Gastrocnemius medialis (tissue), 4 donors: Measurements from ENCODE around the gene KDM2B. TPM values are rescaled to one million over a fixed set of nuclear protein-coding genes. Genes with fewer than 3 reads are reported as not detected.

Experiments used
- ATAC-seq, 2 donors: fragments of 150-250 bp; one replicate each; pipeline ENCODE4 v1.9.1; 2016
- DNase-seq, 2 donors: peaks; one replicate each; pipeline ENCODE4 v3.0.0-alpha.2; 2019
- H3K27ac ChIP-seq, 4 donors: fragments of 200-600 bp; sonication (generic); 1 replicate in 1 of 4; 2 replicates in 3 of 4; pipeline ENCODE4 v1.5.1; 2016 to 2018; ENCODE audit warnings: mild to moderate bottlenecking in 2 of 4, moderate library complexity in 1 of 4
- H3K27me3 ChIP-seq, 3 donors: fragments of 200-600 bp; sonication (generic) in 2 of 3; 1 replicate in 1 of 3; 2 replicates in 2 of 3; pipeline versions ENCODE4 v1.5.1 to v1.6.0; 2016 to 2019; ENCODE audit warnings: mild to moderate bottlenecking in 1 of 3, moderate library complexity in 1 of 3
- H3K36me3 ChIP-seq, 2 donors: fragments of 200-600 bp; sonication (generic) in 1 of 2; one replicate each; pipeline ENCODE4 v1.5.1; 2017 to 2018
- H3K4me1 ChIP-seq, 2 donors: fragments of 200-600 bp; sonication (generic) in 1 of 2; one replicate each; pipeline ENCODE4 v1.5.1; 2016 to 2017; ENCODE audit warnings: mild to moderate bottlenecking in 2 of 2
- H3K4me3 ChIP-seq, 4 donors: fragments of 200-600 bp; sonication (generic) in 3 of 4; 1 replicate in 1 of 4; 2 replicates in 3 of 4; pipeline ENCODE4 v1.5.1; 2016 to 2019; ENCODE audit warnings: mild to moderate bottlenecking in 2 of 4
- H3K9me3 ChIP-seq, 3 donors: fragments of 200-600 bp; sonication (generic) in 2 of 3; 1 replicate in 1 of 3; 2 replicates in 2 of 3; pipeline ENCODE4 v1.5.1; 2016 to 2019
- POLR2A ChIP-seq, 2 donors: fragments of 450-650 bp; IDR thresholded peaks; one replicate each; pipeline ENCODE4 v1.6.1; 2017; ENCODE audit warnings: antibody characterized with exemption in 2 of 2, mild to moderate bottlenecking in 2 of 2, moderate library complexity in 2 of 2
- in situ Hi-C, 4 donors: fragments of 200-750 bp; cut with MboI; loops; one replicate each; pipeline versions ENCODE4 v1.15.0 to v1.8.0; 2017; ENCODE audit warnings: low sequenced_read_pairs in 4 of 4
- intact Hi-C: fragments of 100-400 bp; cut with DNase I; formaldehyde crosslinking; loops from one replicate; pipeline ENCODE4 v1.15.1; 2023; ENCODE audit warnings: low total_unique reads
- total RNA-seq, 4 donors: library from RNA; depleted of rRNA; stranded (reverse); fragments of >200 nt; gene quantifications; one replicate each; pipeline versions ENCODE4 v1.1.0 to v1.2.3, GENCODE V29; 2016
- TF ChIP-seq, protein P1 (sequence below), 5 experiments: fragments of 450-650 bp in 3 of 5; fragments of 200-600 bp in 2 of 5; sonication (generic) in 2 of 5; IDR thresholded peaks in 4 of 5; conservative IDR thresholded peaks in 1 of 5; 1 replicate in 4 of 5; 2 replicates in 1 of 5; pipeline ENCODE4 v1.5.1; 2016 to 2019; ENCODE audit warnings: antibody characterized with exemption in 5 of 5, mild to moderate bottlenecking in 3 of 5, moderate library complexity in 3 of 5

KDM2B gene
- total RNA-seq, 4 donors from 2014 or later = 4.8 to 9.4 (median 8.3) TPM

DNA sequence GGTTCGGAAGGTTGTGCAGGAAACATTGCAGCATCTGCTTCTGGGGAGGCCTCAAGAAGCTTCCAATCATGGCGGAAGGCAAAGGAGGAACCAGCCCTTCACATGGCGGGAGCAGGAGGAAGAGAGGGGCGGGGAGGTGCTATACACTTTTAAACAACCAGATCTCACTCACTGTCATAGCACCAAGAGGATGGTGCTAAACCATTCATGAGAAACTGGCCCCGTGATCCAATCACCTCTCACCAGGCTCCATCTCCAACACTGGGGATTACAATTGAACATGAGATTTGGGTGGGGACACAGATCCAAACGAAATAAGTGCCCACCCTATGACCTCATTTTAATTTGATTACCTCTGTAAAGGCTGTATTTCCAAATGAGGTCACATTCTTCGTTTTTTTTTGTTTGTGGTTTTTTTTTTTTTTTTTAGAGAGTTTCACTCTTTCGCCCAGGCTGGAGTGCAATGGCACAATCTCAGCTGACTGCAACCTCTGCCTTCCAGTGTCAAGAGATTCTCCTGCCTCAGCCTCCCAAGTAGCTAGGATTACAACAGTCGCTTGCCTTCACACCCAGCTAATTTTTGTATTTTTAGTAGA, 34.1 kb upstream of the KDM2B start:
- Histone ChIP-seq H3K4me3 (no peak overlapping the region), H3K36me3 (no peaks in the 10 kb centered on the region), H3K27ac (peak overlapping the region in 3 of 4 donors; percentile 10 to 34 (median 33)), H3K9me3 (no peaks in the 10 kb centered on the region), H3K4me1 (peaks cover 10 to 13% of the 10 kb centered on the region in 2 donors), H3K27me3 (no peaks in the 10 kb centered on the region)
- in situ Hi-C loops = no loop called here
- DNase-seq (no peak), ATAC-seq (no peak)
- TF ChIP-seq POLR2A (IDR thresholded peaks at IDR 0.05) = no peak
- TF ChIP-seq, protein P1, sequence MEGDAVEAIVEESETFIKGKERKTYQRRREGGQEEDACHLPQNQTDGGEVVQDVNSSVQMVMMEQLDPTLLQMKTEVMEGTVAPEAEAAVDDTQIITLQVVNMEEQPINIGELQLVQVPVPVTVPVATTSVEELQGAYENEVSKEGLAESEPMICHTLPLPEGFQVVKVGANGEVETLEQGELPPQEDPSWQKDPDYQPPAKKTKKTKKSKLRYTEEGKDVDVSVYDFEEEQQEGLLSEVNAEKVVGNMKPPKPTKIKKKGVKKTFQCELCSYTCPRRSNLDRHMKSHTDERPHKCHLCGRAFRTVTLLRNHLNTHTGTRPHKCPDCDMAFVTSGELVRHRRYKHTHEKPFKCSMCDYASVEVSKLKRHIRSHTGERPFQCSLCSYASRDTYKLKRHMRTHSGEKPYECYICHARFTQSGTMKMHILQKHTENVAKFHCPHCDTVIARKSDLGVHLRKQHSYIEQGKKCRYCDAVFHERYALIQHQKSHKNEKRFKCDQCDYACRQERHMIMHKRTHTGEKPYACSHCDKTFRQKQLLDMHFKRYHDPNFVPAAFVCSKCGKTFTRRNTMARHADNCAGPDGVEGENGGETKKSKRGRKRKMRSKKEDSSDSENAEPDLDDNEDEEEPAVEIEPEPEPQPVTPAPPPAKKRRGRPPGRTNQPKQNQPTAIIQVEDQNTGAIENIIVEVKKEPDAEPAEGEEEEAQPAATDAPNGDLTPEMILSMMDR (IDR thresholded peaks at IDR 0.05 in 4 of 5, conservative IDR thresholded peaks at IDR 0.05 in 1 of 5) = no peak
- intact Hi-C loops = no loop called here

DNA sequence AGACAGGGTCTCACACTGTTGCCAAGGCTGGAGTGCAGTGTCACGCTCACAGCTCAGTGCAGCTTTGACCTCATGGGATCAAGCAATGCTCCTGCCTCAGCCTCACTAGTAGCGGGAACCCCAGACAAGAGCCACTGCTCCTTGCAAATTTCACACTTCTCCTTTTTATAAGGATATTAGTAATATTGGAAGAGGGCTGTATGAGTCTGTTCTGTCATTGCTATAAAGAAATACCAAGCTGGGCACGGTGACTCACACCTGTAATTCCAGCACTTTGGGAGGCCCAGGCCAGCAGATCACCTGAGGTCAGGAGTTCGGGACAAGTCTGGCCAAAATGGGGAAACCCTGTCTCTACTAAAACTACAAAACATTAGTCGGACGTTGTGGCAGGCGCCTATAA, 32.6 kb upstream of the KDM2B start:
- DNase-seq = no peak
- intact Hi-C loops (no loop called here), in situ Hi-C loops (no loop called here)

DNA sequence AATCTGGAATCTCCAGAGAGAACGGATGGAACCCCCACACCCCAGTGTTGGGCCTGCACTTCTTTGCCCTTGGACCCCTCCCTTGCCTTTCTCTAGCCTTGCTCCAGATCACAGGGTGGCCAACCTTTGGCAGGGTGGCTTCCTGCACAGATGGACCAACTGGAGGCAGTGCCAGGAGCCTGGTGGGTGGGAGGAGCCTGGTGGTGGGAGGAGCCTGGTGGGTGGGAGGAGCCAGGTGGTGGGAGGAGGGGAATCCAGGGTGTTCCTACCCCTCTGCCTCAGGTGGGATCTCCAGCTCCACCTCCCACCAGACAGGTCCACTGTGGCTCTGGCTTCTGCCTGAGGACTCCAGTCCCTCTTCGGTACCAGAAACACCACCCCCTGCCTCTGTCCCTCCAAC, 30.5 kb upstream of the KDM2B start:
- Histone ChIP-seq H3K27ac (peak overlapping the region; percentile 84 to 95 (median 91)), H3K9me3 (no peaks in the 10 kb centered on the region), H3K4me3 (no peak overlapping the region), H3K4me1 (peaks cover 11 to 14% of the 10 kb centered on the region in 2 donors), H3K27me3 (no peaks in the 10 kb centered on the region), H3K36me3 (no peaks in the 10 kb centered on the region)
- peak in 1 of 2 donors; percentile 64 for DNase-seq
- intact Hi-C loops (no loop called here), in situ Hi-C loops (no loop called here)
- no peak for TF ChIP-seq POLR2A (IDR thresholded peaks at IDR 0.05)
- TF ChIP-seq, protein P1 (IDR thresholded peaks at IDR 0.05 in 4 of 5, conservative IDR thresholded peaks at IDR 0.05 in 1 of 5) = no peak
- peak in 1 of 2 donors; percentile 66 for ATAC-seq

More for the DNA sequence above, 32.6 kb upstream of the KDM2B start:
- ATAC-seq = no peak
- no peaks in the 10 kb centered on the region for H3K9me3 ChIP-seq
- no peak overlapping the region for H3K27ac ChIP-seq
- peaks cover 11 to 14% of the 10 kb centered on the region in 2 donors for H3K4me1 ChIP-seq
- no peak overlapping the region for H3K4me3 ChIP-seq
- H3K36me3 ChIP-seq = no peaks in the 10 kb centered on the region
- no peaks in the 10 kb centered on the region for H3K27me3 ChIP-seq
- TF ChIP-seq POLR2A (IDR thresholded peaks at IDR 0.05) = no peak
- TF ChIP-seq, protein P1 (IDR thresholded peaks at IDR 0.05 in 4 of 5, conservative IDR thresholded peaks at IDR 0.05 in 1 of 5) = no peak

DNA sequence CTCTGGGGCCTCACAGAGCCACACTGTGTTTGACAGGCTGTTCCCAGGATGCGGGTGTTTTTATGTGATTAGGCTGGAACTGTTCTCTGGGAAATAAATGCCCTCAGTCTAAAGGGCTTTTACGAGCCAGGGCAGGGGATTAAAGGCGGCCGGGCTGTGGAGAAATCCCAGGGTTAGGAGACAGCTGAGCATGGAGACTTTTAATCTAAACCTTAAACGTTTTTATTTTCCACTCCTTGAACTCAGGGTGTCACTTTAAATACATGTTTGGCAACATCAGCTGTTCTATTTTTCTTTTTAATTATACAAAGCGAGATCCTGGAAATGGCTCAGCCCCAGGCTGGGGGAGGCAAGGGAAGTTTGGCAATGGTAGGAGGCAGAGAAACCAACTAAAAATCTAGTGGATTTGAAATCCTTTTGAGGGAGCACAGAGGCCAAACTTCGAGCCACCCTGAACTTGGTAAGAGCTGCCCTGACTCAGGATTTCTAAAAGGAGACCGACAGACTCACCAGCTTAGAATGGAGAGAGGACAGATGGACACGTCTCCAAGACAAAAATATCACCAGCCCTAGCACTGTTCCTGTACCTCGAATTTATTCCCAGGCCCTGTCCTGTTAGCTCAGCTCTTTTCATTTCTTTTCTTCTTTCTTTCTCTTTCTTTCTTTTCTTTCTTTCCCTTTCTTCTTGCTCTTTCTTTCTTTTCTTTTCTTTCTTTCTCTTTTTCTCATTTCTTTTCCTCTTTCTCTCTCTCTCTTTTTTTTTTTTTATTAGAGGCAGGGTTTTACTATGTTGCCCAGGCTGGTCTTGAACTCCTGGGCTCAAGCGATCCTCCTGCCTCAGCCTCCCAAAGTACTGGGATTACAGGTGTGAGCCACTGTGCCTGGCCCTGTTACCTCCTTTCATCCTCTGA, 29.7 kb upstream of the KDM2B start:
- DNase-seq (peak; percentile 34 to 61), ATAC-seq (peak; percentile 98)
- no peak for TF ChIP-seq POLR2A (IDR thresholded peaks at IDR 0.05)
- TF ChIP-seq, protein P1 (IDR thresholded peaks at IDR 0.05 in 4 of 5, conservative IDR thresholded peaks at IDR 0.05 in 1 of 5) = no peak
- Histone ChIP-seq H3K36me3 (no peaks in the 10 kb centered on the region), H3K27me3 (no peaks in the 10 kb centered on the region), H3K27ac (peak overlapping the region; percentile 84 to 95 (median 91)), H3K4me3 (peak overlapping the region in 2 of 4 donors; percentile 3 to 6), H3K9me3 (no peaks in the 10 kb centered on the region), H3K4me1 (peaks cover 11 to 14% of the 10 kb centered on the region in 2 donors)
- intact Hi-C loops (no loop called here), in situ Hi-C loops (no loop called here)
